Lower leg skin (tissue), 4 donors: Measurements from ENCODE around the gene CC2D2B. TPM values are rescaled to one million over a fixed set of nuclear protein-coding genes. Genes with fewer than 3 reads are reported as not detected.

ENCODE experiments used
- DNase-seq, 2 donors: peaks; one replicate each; pipeline ENCODE4 v3.0.0-alpha.2; 2019; ENCODE audit warnings: low spot score in 2 of 2
- H3K4me3 ChIP-seq: fragments of 200-600 bp; sonication (generic); 2 replicates; pipeline ENCODE4 v1.5.1; 2017; ENCODE audit warnings: mild to moderate bottlenecking, low read depth; ENCODE audit not compliant: poor library complexity, severe bottlenecking
- POLR2A ChIP-seq, 2 donors: fragments of 450-650 bp; IDR thresholded peaks; one replicate each; pipeline ENCODE4 v1.6.1; 2016 to 2017; ENCODE audit warnings: antibody characterized with exemption in 2 of 2, mild to moderate bottlenecking in 1 of 2, moderate library complexity in 1 of 2
- WGBS, 2 donors: methylation state at CpG; one replicate each; pipeline ENCODE4 v1.1.5; 2018; 5-methylcytosine and 5-hydroxymethylcytosine counted together
- intact Hi-C: fragments of 100-400 bp; cut with DNase I; formaldehyde crosslinking; loops from one replicate; pipeline ENCODE4 v1.15.0; 2023; ENCODE audit warnings: low total_unique reads
- total RNA-seq, 4 donors: library from RNA; depleted of rRNA; stranded (reverse); fragments of >200 nt; gene quantifications; one replicate each; pipeline ENCODE4 v1.1.0, GENCODE V29; 2016
- TF ChIP-seq, protein P1 (sequence below), 3 donors: fragments of 450-650 bp; IDR thresholded peaks; one replicate each; pipeline ENCODE4 v1.5.1; 2016; ENCODE audit warnings: antibody characterized with exemption in 3 of 3, mild to moderate bottlenecking in 3 of 3, moderate library complexity in 2 of 3

CC2D2B gene, protein sequence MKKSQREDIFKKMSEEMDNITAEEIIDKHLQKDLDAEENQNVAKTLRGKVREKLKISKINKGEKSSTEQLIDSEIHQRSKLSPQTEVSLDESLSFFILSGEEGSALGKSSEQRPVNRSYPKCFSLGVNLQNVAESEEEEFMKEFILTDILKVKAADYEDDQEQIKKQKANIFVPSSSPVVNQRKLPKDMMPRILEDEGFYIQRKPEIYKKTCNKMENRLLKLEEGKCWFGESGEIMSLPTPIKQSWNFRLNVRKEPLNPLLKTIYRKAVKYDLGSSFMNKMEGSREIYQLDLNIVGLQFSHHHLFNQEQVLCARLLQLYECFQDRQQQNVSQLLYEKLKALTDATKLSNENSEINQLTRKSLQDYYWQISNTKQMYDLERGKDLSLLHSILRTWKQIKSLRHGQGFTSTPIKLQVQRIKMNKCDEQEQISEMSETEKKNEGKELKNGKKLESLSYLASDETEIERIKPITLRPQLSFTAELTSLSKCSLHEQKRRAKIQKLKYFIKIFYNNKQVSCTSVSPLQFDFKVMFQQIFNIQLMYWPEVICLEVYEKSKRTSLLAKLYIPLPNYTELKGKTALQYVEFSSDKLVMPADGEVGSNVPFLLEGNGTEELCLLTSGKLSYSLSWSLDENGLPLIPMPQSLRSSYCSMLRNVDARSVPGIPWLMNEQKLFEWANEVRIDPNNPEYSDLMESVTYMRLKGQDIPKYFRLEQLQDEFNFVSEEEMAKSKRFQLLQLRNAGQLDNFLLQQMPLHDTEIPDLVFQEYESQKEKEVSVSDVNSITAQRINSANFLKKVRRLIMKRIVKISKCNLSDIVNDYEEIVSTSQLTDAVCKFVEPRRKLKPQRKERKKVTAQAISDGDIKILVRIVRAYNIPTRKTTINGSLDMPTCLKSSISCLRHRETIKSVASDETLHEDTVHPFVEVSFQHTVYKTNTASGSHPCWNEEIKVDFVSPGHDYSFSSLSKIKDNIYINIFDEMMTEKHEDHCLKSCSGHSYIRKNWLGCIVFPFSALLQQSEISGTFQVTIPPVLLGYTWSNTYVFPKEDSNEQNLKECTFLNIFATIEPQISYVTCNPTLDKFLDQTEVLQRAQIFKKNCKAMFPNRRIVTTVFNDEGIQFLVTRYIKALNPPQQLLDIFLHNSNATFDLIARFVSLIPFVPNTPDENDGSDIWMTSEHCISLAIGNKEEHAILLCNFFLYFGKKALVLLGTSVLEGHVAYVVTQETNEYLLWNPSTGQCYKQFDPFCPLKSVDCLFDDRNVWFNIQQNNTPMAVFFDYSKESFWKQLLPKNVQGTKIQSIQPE (N-terminal part only)
- total RNA-seq = under 1 TPM in 2 of 4 donors, not detected in 2; 0.12 to 0.94 TPM

DNA sequence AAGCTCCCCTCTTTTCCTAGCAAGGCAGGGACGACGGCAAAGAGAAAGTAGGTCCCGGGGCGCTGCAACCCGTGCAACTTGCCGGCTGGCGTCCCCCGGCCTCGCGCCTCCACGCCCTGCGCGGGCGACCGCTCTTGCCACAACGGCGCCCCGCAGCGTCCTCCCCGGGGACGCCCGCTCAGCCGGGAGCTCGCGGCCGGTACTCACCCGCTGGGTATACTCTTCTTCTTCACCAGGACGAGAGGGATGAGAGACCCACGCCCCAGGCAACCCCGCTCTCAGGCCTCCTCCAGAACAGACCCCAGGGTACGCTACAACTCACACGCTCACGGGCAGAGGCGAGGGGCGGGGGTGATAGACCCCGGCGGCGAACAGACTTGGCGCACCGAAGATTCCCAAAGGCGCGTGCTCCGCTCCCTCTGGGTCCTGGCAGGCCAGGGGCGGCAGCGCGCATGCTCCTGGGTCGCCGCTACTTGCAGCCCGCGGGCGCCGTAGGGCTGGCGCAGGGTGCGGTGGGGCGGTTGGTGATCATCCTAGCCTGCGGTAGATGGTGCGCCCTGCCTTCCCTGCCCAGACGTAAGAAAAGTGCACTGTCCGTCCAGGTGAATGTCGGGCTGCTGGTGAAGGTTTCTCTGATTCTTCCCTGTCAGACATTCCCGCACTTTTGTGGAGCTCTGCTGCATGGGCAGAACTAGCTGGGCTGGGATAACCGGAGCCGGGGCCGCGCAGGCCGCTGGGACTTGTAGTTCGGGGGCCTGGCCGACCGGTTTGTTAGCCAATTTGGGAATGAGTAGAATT is at the start of gene CC2D2B:
CC2D2B (plus strand) TSS at position 520 of the 798 bp plus-strand sequence. CDS start 3,349 bp downstream, outside the sequence.
- H3K4me3 ChIP-seq = peak within 1 kb of the TSS; percentile 60
- 0% methylated on average over 45 to 62 of the region's 69 CpGs for WGBS, 2 donors
- peak; percentile 80 to 97 for DNase-seq
- intact Hi-C loops = no loop called here
- TF ChIP-seq POLR2A (IDR thresholded peaks at IDR 0.05) = no peak
- TF ChIP-seq, protein P1, sequence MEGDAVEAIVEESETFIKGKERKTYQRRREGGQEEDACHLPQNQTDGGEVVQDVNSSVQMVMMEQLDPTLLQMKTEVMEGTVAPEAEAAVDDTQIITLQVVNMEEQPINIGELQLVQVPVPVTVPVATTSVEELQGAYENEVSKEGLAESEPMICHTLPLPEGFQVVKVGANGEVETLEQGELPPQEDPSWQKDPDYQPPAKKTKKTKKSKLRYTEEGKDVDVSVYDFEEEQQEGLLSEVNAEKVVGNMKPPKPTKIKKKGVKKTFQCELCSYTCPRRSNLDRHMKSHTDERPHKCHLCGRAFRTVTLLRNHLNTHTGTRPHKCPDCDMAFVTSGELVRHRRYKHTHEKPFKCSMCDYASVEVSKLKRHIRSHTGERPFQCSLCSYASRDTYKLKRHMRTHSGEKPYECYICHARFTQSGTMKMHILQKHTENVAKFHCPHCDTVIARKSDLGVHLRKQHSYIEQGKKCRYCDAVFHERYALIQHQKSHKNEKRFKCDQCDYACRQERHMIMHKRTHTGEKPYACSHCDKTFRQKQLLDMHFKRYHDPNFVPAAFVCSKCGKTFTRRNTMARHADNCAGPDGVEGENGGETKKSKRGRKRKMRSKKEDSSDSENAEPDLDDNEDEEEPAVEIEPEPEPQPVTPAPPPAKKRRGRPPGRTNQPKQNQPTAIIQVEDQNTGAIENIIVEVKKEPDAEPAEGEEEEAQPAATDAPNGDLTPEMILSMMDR (IDR thresholded peaks at IDR 0.05) = no peak

DNA sequence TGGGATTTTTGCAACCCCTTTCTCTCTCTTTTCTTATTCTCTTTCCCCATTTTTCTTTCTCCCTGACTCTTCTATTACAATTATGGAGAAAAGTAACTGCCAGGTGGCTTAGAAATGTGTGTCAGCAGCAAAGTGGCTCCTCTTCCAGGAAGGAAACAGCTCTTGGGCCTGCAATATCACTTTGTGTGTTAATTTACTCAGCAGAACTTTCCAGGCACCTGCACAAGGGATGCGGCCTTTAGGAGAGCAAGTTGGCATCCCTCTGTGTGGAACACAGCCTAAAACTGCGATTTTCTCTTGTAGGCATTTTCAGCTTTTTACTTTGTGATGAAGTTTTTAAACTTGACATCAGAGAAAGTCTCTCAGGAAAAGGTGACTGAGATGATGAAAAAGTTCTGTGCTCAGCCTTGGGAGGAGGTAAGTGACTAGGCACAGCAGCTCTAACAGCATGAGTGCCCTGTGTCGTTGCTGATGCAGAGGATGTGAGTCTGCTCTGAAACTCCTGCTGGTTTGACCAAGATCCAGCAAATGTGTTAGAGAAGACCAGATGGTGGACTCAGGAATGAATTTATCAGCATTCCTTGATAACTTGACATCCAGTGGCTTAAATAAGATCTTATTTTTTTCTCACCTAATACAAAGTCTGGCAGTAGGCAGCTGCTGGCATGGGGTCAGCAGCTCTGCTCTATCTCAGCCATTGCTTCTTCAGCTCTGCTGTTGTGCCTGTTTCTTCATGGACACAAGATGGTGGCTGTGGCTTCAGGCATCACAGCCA is 47.4 kb upstream of the CC2D2B start:
- DNase-seq = no peak
- intact Hi-C loops = no loop called here
- no peak for TF ChIP-seq POLR2A (IDR thresholded peaks at IDR 0.05)
- TF ChIP-seq, protein P1 (IDR thresholded peaks at IDR 0.05) = no peak
- H3K4me3 ChIP-seq = no peak overlapping the region
- 83 to 86% methylated on average over 3 of the region's 3 CpGs for WGBS, 2 donors

DNA sequence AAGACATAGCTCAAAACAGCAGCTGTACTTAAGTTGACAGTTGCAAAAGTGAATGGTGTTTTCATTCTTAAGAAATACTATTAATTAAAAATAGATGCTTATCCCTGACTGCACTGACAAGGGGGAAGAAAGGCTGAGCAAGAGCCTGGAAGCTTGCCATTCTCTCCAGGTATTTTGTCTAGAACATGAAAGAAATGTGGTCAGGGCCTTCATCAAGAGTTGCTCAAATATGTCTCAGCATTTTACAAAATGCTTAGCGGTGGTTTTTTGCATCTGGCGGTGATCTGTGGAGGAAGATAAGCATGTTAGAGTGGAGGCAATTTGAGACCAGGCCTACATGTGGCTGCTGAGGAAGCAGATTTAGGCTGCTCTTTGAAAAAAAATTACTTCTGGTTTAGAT is 46.4 kb upstream of the CC2D2B start:
- DNase-seq = no peak
- H3K4me3 ChIP-seq = no peak overlapping the region
- intact Hi-C loops = no loop called here
- WGBS, 2 donors = 69 to 81% methylated on average over 2 of the region's 2 CpGs
- TF ChIP-seq POLR2A (IDR thresholded peaks at IDR 0.05) = no peak
- TF ChIP-seq, protein P1 (IDR thresholded peaks at IDR 0.05) = no peak

DNA sequence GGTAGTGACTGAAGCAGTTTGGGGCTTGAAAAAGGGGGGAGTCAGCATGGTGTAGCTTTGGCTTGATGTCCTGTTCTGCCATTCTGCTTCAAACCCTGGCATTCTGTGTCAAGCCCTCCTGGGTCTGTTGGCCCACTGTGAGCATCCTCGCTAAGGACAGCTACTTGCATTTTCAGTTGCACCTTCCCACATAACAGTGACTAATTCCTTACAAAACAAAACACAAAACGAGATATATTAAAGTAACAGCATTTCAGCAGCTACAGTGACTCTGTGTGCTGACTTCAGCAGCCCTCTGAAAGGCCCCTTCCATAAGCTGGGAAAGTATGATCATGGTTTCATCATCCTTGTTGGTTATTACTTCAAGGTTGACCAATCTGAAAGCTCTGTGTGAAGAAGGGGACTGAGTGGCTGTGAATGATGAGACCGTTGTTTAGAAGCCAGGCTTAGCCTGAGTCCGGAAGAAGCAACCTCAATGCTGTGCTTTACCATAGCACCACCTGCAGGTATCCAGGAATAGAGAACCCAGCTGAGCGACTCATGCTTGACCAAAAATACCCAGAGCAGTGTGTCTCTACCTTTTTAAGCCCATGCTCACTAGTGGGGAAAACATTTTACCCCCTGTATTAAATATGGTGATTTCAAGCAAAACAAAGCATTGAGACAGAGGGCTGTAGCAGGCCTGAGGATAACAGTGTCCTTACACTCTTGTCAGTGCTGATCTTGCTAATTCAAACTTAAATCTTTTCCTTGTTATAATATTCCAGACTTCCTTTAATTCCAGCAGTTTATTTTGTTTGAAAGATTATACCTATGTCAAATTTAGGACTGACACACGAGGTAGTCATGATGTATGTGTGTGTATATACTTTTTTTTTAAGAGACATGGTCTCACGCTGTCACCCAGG is 42.6 kb upstream of the CC2D2B start:
- TF ChIP-seq, protein P1 (IDR thresholded peaks at IDR 0.05) = peak in 1 of 3 donors; percentile 38
- no peak for TF ChIP-seq POLR2A (IDR thresholded peaks at IDR 0.05)
- WGBS, 2 donors = 31 to 36% methylated on average over 7 of the region's 7 CpGs
- peak in 1 of 2 donors; percentile 50 for DNase-seq
- H3K4me3 ChIP-seq = no peak overlapping the region
- intact Hi-C loops = no loop called here
